LNCAP (cell line): ENCODE data around the gene TBC1D9B.

ENCODE experiments used
- CTCF ChIP-seq: fragments of 450-650 bp; IDR thresholded peaks from 2 replicates; pipeline ENCODE4 v1.5.1; 2017; ENCODE audit warnings: mild to moderate bottlenecking

The TBC1D9B gene

DNA sequence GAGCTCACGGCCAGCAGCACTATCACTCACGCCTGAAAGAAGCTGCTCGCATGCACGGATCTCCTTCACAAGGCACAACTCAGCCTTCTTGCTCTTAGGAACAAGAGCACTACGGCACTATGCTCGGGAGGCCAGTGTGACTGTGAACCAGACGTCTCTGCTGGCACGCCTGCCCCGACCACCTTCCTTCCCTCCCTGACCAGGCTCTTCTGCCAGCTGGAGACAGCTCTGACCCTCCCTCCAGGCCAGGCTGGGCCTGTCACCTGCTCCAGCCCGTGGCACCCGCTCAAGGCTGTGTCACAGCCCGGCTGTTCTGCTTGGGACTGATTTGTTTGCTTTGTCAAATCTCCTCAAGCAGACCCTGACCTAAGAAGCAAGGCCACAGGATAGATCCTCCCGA, 7.0 kb downstream of the TBC1D9B start:
- no peak for TF ChIP-seq CTCF

GRCh38 chr5:179900206-179900605, 7.5 kb downstream of the TBC1D9B start:
- no peak for TF ChIP-seq CTCF

DNA sequence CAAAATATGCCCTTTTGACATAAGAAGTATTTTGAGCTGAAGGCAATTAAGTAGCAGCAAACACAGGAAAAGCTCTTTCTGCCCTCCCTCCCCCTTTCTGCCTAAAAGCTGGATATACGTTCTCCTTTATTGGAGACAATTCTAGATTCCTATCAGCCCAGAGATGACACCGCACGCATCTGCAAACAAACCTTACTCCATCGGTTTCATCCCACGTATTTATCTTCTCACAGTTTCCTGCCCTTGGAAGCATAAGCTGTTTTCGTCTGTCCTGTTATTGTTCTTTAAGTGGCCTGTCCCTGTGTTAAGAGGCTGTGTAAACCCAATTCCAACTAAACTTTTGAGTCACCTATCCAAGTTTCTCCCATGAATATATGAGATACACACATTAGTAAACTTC, 11.8 kb downstream of the TBC1D9B start:
- no peak for TF ChIP-seq CTCF

DNA sequence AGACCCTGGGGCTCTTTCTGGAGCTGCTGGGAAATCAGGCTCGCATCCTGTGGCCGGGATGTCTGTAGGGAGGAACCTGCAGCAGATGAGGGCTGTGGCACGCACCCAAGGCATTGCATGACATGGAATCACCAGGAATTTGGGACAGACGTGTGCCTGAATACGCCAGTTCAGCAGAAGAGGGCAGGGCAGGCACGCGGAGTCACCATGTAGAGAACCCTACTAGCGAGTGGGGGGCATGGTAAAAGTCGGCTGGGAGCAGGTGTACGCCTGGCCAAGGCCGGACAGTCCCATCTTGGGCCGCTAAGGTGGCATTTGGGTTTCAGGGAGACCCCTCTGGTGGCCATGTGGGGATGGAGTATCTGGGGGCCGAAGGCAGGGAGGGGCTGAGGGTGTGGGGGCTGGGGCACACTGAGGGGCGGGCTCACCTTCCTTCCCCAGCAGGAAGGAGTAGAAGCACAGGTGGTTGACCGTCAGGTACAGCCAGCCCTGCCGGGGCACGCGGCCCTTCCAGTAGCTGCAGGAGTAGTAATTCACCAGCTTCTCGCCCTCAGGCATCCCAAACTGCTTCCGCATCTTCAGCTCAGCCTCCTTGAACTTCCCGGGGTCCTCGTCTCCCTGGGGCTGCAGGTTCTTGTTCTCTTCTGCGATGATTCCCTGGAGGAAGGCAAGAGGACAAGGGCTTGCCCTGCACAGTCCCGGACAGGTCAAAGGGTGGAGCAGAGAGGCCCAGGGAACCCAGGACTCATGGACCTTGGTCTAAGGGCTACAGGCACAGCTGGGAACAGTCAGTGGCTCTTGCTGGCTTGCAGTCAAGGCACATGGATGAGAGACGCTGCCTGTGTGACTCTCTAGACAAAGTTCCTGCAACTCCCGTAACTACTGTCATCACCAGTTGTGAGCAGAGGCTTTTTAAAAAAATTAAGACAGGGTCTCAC, 13.5 kb downstream of the TBC1D9B start:
- TF ChIP-seq CTCF = no peak

GRCh38 chr5:179893076-179893957, 14.4 kb downstream of the TBC1D9B start:
- TF ChIP-seq CTCF = no peak

DNA sequence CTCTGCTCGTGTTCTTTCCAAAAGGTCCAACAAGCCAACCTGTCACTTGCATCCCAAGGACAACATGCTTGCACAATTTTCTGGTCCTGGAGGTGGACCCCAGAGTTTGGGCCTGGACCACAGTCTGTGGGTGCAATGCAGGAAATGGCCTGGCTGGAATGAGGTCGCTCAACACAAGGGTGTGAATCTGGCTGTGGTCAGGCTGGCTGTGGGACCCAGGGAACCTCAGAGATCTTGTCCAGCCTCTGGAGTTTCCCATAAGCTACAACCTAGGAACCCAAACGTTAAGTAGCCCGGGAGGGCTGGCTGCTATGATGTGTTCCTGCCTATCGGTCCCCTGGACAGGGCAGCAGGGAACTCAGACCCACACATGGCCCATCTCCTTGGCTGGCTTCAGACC, 15.4 kb downstream of the TBC1D9B start:
- TF ChIP-seq CTCF = no peak

DNA sequence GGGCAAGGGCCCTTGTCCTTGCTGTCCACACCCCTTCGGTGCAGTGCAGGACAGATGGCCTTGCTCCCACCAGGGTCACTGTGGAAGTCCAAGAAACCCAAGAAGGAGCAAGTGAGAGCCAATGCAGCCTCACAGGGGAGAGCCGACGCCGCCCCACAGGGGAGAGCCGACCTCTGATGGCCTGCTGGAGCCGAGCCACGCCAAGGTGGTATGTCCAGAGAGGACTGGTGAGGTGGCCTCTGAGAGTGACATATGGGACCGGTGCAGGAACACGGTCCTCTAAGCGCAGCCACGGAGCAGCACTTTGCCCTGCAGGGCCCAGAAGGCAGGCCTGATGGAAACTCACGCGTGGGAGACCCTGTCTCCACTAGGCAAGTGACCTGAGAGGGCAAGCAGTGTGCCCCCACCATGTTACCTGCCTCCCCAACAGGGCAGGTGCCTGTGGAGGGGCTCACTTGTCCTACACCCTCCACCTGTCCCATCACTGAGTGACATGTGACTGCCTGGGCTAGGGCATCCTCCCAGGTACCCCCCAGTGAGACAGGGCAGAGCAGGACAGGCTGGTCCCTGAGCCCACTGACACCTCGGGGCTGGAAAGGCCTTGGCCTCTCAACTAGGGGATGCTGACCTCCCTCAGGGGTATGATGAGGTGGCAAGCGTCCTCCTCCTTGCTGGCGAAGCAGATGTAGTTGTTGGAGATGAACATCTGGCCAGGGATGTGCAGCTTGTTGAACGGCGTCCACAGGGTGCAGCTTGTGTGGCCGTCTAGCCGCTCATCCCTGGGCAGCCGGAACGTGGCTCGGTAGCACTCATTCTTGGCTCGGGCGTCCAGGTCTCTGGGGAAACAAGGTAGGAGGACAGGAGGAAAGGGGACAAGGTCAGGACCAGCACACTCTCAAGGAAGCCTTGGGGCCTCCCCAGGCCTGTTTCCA, 16.7 kb downstream of the TBC1D9B start:
- no peak for TF ChIP-seq CTCF
